Colonic mucosa (tissue), 4 donors: ENCODE results near the gene GPRC5B. TPM values are rescaled to one million over a fixed set of nuclear protein-coding genes. Genes with fewer than 3 reads are reported as not detected.

Experiments used
- DNase-seq: peaks from one replicate; pipeline ENCODE4 v3.0.0-alpha.2; 2020
- H3K27ac ChIP-seq: fragments of 200-600 bp; one replicate; pipeline ENCODE4 v1.8.0; 2021
- H3K27me3 ChIP-seq: fragments of 200-600 bp; one replicate; pipeline ENCODE4 v1.8.0; 2021
- H3K36me3 ChIP-seq: fragments of 200-600 bp; one replicate; pipeline ENCODE4 v1.8.0; 2021
- H3K4me1 ChIP-seq: fragments of 200-600 bp; one replicate; pipeline ENCODE4 v1.8.0; 2021; ENCODE audit warnings: mild to moderate bottlenecking
- H3K4me3 ChIP-seq: fragments of 200-600 bp; one replicate; pipeline ENCODE4 v1.8.0; 2021
- H3K9ac ChIP-seq, 2 donors: one replicate each; pipeline ENCODE4 v1.7.0; 2013; ENCODE audit warnings: control low read depth in 2 of 2, low read depth in 2 of 2, low read length in 2 of 2
- H3K9me3 ChIP-seq: fragments of 200-600 bp; one replicate; pipeline ENCODE4 v1.8.0; 2021
- intact Hi-C: fragments of 100-400 bp; cut with DNase I; formaldehyde crosslinking; loops from one replicate; pipeline ENCODE4 v1.14.1; 2022
- total RNA-seq, 2 donors: library from RNA; stranded (reverse); fragmentation: NEBNext Ultra II Directional in 1 of 2; extraction: Animal tissue kit (Norgen Biotek cat#: 25700) in 1 of 2; gene quantifications; one replicate each; pipeline ENCODE4 v1.2.1, GENCODE V29; 2021
- TF ChIP-seq, protein P1 (sequence below): fragments of 200-600 bp; IDR thresholded peaks from one replicate; pipeline ENCODE4 v1.8.0; 2022; ENCODE audit warnings: antibody characterized with exemption, mild to moderate bottlenecking
- donor health status: healthy.
- donor health status: DM: no; HTN: no; CAD: no.
- donor health status: DM: no; HTN: no; CAD: no.

GPRC5B gene
- total RNA-seq, 2 donors from 2014 or later, result 3.1 to 8.5 TPM

- intact Hi-C loops, result no loop called here
- Histone ChIP-seq H3K9ac (no peak overlapping the region), H3K4me3 (no peak overlapping the region), H3K9me3 (no peaks in the 10 kb centered on the region), H3K4me1 (no peaks in the 10 kb centered on the region), H3K27ac (no peak overlapping the region), H3K27me3 (no peaks in the 10 kb centered on the region), H3K36me3 (no peaks in the 10 kb centered on the region)
- DNase-seq, result no peak
- TF ChIP-seq, protein P1, sequence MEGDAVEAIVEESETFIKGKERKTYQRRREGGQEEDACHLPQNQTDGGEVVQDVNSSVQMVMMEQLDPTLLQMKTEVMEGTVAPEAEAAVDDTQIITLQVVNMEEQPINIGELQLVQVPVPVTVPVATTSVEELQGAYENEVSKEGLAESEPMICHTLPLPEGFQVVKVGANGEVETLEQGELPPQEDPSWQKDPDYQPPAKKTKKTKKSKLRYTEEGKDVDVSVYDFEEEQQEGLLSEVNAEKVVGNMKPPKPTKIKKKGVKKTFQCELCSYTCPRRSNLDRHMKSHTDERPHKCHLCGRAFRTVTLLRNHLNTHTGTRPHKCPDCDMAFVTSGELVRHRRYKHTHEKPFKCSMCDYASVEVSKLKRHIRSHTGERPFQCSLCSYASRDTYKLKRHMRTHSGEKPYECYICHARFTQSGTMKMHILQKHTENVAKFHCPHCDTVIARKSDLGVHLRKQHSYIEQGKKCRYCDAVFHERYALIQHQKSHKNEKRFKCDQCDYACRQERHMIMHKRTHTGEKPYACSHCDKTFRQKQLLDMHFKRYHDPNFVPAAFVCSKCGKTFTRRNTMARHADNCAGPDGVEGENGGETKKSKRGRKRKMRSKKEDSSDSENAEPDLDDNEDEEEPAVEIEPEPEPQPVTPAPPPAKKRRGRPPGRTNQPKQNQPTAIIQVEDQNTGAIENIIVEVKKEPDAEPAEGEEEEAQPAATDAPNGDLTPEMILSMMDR, result no peak
These were observed 51.1 kb downstream of the GPRC5B start for GRCh38 chr16:19833581-19833980.

DNA sequence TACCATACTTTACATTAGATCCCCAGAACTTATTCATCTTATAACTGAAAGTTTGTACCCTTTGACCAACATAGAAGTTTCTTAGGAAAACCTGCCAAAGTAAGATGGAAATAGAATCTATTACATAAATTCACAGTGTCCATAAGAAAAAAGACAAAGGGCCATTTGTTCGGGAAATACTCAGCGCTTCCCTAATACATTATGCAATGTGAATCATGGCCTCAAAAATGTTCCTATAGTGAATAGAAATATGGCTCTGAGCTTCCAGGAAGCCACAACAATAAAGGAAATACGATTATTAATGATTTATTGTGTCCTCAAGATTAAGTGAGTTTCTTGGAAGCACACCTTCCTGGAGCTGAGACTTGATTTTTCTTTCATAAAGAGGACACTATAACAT lies 51.5 kb downstream of the GPRC5B start:
- no peak overlapping the region for H3K9ac ChIP-seq
- H3K4me1 ChIP-seq, result no peaks in the 10 kb centered on the region
- DNase-seq, result no peak
- TF ChIP-seq, protein P1, result no peak
- no peaks in the 10 kb centered on the region for H3K9me3 ChIP-seq
- no peak overlapping the region for H3K27ac ChIP-seq
- intact Hi-C loops, result no loop called here
- no peaks in the 10 kb centered on the region for H3K36me3 ChIP-seq
- H3K27me3 ChIP-seq, result no peaks in the 10 kb centered on the region
- H3K4me3 ChIP-seq, result no peak overlapping the region

- no peaks in the 10 kb centered on the region for H3K27me3 ChIP-seq
- no peak for DNase-seq
- H3K9ac ChIP-seq, result no peak overlapping the region
- H3K9me3 ChIP-seq, result no peaks in the 10 kb centered on the region
- H3K27ac ChIP-seq, result no peak overlapping the region
- TF ChIP-seq, protein P1, result no peak
- intact Hi-C loops, result no loop called here
- no peaks in the 10 kb centered on the region for H3K36me3 ChIP-seq
- H3K4me1 ChIP-seq, result no peaks in the 10 kb centered on the region
- no peak overlapping the region for H3K4me3 ChIP-seq
These were observed 53.0 kb downstream of the GPRC5B start for GRCh38 chr16:19831678-19832077.

DNA sequence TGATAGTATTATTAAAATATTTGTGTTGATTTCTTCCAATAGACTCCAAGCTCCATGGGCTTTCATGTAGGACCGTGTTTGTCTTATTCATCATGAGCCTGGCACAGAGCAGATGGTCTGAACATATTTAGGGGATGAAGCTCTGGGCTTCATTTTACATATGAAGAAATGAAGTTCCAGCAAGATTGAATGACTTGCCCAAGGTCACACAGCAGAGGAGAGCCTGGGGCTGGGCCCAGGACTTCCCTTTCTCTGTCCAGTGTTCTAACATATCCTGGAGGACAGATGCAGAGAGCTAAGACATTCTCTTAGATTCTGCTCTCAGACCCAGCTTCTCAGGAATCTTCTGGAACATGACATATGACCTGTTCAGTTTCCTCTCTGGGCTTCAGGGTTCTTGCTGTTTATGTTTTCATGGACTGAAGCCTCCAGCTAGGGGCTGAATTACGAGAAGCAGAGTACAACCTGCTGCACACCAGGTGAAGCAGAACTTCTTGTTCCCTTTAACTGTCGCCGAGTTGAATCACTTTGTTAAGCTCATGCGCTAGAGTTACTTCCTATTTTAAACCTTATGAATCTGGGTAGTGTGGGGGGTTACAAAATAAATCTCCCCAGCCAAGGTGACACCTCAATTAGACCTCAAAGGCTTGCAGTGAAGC lies 53.6 kb downstream of the GPRC5B start:
- intact Hi-C loops, result no loop called here
- no peak for DNase-seq
- H3K9ac ChIP-seq, result no peak overlapping the region
- H3K27ac ChIP-seq, result no peak overlapping the region
- no peaks in the 10 kb centered on the region for H3K27me3 ChIP-seq
- no peaks in the 10 kb centered on the region for H3K9me3 ChIP-seq
- no peaks in the 10 kb centered on the region for H3K4me1 ChIP-seq
- H3K36me3 ChIP-seq, result no peaks in the 10 kb centered on the region
- H3K4me3 ChIP-seq, result no peak overlapping the region
- TF ChIP-seq, protein P1, result no peak

- Histone ChIP-seq H3K27me3 (no peaks in the 10 kb centered on the region), H3K9ac (no peak overlapping the region), H3K9me3 (no peaks in the 10 kb centered on the region), H3K4me3 (no peak overlapping the region), H3K4me1 (no peaks in the 10 kb centered on the region), H3K27ac (no peak overlapping the region), H3K36me3 (no peaks in the 10 kb centered on the region)
- TF ChIP-seq, protein P1, result no peak
- DNase-seq, result no peak
- intact Hi-C loops, result no loop called here
These were observed 54.6 kb downstream of the GPRC5B start for GRCh38 chr16:19829844-19830692.
